Panc1 (cell line): Measurements from ENCODE around the gene ZNF175.

ENCODE experiments used
- CTCF ChIP-seq: fragments of 450-650 bp; IDR thresholded peaks from 2 replicates; pipeline ENCODE4 v1.5.1; 2017; ENCODE audit warnings: mild to moderate bottlenecking
- POLR2AphosphoS5 ChIP-seq: IDR thresholded peaks from 2 replicates; pipeline ENCODE4 v1.6.1; 2012; ENCODE audit warnings: mild to moderate bottlenecking, low read depth, low read length, moderate library complexity
- REST ChIP-seq, 2 experiments: IDR thresholded peaks; 2 replicates each; pipeline ENCODE4 v1.6.1; 2011 to 2012; ENCODE audit warnings: low read depth in 2 of 2, control low read depth in 1 of 2, low read length in 1 of 2, mild to moderate bottlenecking in 1 of 2, moderate library complexity in 1 of 2; ENCODE audit not compliant: insufficient read depth in 1 of 2
- SIN3A ChIP-seq: IDR thresholded peaks from 2 replicates; pipeline ENCODE4 v1.6.1; 2012; ENCODE audit warnings: low read depth, mild to moderate bottlenecking, low read length, moderate library complexity, borderline replicate concordance; ENCODE audit not compliant: insufficient read depth

- TF ChIP-seq SIN3A (no peak), CTCF (no peak), POLR2AphosphoS5 (no peak), REST (IDR thresholded peaks at IDR 0.05; ENCODE audit: insufficient read depth in 1 of 2, low read depth in 2 of 2, low read length in 1 of 2) (no peak)
Observed at GRCh38 chr19:51572908-51573307, 1.8 kb downstream of the ZNF175 start.
